NCI-H345 treated with DMSO at 0.1 percent for 48 hours (cell line): ENCODE data around the gene EMSY.
"Not testable (repeated sequence)": the region's sequence is repeated elsewhere in the genome, so short reads cannot be mapped to it uniquely, and the experiment has no call there.

ENCODE experiments used
- DNase-seq: peaks from one replicate; lab custom pipeline; 2025; ENCODE audit not compliant: unreplicated experiment; lab: John Stamatoyannopoulos, UW

The EMSY gene

DNA sequence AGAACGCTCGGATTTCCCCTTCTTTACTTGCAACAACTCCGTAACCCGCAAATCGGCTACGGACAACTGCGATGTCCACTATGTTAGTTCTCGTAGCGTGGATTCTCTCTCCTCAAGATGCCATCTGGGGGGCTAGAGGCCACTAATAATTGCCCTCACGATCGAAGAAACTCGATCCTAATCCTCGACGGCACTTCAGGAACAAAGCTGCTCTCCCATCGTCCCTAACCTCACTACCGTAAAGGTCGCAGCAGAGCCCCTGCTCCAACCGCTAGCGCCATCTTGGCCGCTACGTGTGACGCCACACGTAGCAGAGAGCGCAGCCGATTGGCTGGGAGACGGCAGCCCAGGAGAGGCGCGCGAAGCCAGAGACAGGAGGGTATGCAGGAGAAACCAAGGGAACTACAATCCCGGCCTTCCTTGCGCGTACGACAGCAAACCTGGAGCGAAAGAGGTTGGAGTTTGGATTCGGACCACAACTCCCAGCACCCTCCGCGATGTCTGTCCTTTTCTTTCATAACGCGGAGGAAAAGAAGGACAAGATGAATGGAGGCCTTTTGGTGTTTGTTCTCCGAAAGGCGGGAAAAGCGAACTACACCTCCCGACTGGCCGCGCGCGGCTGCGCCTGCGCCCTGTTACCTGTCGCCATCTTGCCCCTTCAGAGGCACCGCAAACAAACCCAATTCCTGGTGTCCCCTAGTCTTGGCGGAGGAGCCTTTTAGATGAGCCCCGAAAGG, at the start of gene EMSY:
EMSY (plus strand) TSS at position 635 of the 737 bp plus-strand sequence. CDS start 1,921 bp downstream, outside the sequence.
- DNase-seq, result peak; percentile 98

GRCh38 chr11:76395296-76395695, 49.5 kb upstream of the EMSY start:
- DNase-seq, result no peak

DNA sequence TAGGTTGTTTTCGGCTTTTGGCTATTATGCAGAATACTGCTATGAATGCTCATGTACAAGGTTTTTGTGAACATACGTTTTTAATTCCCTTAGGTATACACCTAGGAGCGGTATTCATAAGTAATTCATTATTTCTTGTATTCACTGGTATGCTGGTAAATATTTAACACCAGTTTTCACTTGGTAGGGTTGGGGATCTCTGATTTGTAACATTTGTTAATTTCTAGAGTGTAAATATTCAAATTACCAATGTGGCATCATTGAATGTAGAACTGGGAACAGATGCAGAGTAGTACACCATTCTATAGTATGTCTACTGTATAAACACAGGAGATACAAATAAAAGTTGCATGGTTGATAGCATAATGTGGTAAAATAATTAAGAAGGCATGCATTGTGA, 47.4 kb upstream of the EMSY start:
- DNase-seq, result no peak

DNA sequence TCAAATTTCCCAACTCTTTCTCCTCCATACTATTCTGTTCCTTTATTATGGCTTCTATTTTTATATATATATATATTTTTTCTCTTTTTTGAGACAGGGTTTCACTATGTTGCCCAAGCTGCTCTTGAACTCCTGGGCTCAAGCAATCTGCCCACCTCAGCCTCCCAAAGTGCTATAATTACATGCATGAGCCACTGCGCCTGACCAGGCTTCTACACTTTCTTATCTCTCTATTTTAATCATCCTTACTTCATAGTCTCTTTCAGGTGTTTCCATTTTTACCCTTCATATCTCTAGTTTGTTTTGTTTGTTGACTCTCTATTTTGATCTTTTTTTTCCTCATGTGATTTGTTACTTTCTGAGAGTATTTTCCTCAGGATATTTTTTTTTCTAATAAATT, 43.9 kb upstream of the EMSY start:
- DNase-seq, result no peak

- not testable (repeated sequence) for DNase-seq
Measured at GRCh38 chr11:76401484-76401883, 43.3 kb upstream of the EMSY start.

- no peak for DNase-seq
Measured at GRCh38 chr11:76406359-76406758, 38.5 kb upstream of the EMSY start.

- DNase-seq, result no peak
Measured at GRCh38 chr11:76408171-76408965, 36.5 kb upstream of the EMSY start.

DNA sequence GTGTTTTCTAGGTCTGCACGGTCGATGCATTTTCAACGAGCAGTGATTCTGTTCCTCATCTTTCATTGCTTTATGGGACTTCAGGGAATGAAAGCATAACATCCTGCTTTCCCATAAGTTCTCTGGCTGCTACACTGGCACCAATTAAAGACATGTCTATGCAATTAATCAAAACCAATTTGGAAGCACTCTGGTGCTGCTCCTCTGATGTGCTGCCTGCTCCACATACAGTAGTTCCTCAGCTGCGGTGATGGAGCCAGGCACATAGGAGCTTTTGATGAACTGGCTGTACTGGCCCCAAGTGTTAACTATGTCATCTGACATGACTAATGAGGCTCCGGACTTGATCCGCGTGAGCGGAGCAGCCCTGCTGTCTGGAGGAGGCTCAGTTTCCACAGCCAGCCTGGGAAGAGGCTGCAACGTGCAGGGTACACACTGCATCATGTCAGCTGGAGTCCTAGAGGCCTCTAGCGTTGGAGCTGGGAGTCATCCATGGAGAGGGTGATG, 33.9 kb upstream of the EMSY start:
- DNase-seq, result no peak

DNA sequence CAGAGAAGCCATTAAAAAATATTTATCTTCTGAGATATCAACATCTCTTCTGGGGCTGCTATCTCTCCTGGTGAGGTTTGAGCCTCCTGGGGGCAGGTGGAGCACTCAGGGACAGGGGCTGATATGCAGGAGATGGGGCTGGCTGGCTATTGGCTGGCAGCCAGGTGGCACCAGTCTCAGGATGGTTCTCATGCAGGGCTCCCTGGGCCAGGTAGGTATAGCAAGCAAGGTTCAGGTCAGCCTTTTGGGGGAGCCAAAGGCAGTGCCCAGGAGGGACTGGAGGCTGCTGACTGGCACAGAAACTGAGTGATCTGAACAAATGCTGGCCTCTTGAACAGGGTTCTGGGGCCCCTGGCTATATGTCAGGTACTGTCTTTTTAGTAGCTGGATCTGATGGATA, 29.7 kb upstream of the EMSY start:
- DNase-seq, result no peak

- no peak for DNase-seq
Measured at GRCh38 chr11:76419896-76420295, 24.9 kb upstream of the EMSY start.

DNA sequence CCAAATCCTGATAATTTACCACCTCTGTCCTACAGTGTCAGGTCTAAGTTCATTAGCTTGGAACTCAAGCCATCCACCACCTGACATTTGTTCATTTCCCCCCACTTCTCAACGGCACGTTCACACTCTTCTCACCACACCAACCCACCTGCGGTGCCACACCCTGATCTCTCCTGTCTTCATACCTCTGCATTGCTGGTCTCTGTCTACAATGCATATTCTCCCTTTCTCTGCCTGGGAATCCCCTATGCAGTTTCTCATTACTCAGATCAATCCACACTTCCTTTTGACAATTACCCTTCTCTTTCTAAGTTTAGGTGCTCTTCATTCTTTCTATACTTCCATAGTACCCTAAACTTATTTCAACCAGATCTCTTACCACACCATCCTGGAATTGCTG, 20.4 kb upstream of the EMSY start:
- no peak for DNase-seq

DNA sequence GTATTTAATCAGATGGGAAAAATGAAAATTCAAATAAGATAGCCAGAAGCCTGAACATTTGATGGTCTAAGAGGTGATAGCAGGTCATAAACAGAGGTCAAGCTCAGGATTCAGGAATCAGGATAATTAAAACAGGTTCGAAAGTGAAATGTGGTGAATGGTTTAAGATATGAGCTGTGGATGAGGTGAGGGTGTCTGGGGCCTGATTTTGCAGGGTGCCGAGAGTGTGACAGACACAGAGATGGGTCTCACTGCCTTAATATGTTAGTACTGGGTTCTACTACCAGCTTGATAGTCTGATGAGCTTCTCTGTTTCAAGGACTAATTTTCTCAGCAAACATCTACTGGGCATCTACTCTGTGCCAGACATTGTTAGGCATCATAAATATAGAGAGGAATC, 19.9 kb upstream of the EMSY start:
- no peak for DNase-seq

- no peak for DNase-seq
Measured at GRCh38 chr11:76426660-76427059, 18.2 kb upstream of the EMSY start.

DNA sequence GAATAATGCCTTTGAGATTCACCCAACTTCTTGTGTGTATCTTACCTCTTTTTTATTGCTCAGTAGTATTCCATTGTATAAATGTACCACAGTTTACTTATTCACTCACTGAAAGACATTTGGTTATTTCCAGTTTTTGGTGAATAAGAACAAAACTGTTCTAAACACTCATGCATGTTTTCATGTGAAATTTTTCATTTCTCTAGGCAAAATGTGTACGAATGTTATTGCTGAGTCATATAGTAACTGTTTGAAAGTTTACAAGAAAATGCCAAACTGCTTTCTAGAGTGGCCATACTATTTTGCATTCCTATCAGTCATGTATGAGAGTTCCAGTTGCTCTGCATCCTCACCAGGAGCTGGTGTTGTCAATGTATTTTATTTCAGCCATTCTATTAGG, 8.8 kb upstream of the EMSY start:
- DNase-seq, result no peak

DNA sequence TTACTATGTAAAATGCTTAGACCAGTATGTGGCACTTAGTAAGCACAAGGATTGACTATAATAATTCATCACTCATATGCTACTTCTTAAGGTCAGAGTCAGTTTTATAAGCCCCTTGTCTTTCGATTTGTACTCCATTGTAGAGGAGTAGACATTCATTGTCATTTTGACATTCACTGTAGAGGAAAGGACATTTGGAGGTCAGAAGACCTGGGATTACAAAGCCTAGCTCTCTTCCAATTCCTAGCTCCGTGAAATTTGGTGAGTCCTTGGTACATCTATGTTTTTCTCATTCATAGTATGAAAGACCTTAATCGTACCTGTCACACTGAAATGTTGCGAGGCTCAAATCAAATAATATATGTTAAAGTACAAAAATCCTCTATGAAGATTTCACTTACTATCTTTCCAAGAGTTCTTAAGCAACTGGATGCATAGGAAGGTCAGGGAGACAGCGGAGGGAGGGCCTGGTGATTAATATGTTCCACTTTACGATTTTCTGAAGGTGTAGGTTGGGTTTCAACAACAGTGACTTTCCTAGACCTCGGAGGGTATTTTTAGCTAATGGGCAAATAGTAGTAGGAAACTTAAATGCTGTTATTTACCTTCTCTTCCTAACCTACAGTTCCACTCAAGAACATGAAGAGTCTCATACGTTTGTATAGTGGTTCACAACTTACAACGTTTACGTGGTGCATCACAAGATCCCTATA, 1.4 kb upstream of the EMSY start:
- DNase-seq, result no peak

GRCh38 chr11:76444065-76444383, 794 bp upstream of the EMSY start:
- no peak for DNase-seq

- peak; percentile 34 for DNase-seq
Measured at GRCh38 chr11:76445121-76446084, 585 bp downstream of the EMSY start.

DNA sequence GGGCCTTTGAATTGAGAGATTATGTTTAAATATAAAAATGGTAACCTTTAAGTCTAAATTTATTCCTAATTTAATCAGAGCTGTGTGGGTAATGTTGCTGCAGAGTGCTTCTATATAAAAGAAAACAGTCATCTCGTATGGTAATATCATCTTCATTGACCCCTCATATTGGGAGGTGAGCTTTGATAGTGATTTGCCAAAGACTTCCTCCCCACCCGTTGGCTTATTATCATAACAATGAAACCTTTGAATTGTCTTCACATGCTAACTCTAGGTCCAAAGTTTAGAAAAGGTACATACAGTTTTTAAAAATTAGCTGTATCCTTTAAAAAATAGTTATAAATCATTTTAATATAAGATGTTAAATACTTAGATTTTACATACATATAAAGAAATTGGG, 3.7 kb downstream of the EMSY start:
- no peak for DNase-seq

GRCh38 chr11:76453248-76453647, 8.4 kb downstream of the EMSY start:
- no peak for DNase-seq

DNA sequence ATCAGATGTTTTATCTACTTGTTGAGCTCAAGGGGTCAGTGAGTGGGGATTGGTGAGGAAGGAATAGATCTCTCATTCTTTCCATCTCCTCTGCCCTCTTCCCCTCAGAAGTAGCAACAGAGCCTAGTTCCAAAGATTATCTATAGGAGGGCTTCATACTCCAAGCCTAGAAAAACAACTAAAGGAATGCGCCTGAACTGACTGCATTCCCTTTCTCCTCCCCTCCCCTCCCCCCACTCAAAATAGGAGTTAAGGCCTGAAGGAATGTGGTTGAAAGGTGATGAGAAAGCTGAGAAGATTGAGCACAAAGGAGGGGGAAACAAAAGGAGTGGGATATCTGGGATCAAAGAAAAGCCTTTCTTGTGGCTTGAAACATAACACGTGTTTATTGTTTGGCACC, 10.5 kb downstream of the EMSY start:
- no peak for DNase-seq

- DNase-seq, result no peak
Measured at GRCh38 chr11:76455931-76456330, 11.1 kb downstream of the EMSY start.
